Measurements from ENCODE around the gene CYP20A1. TPM values are rescaled to one million over a fixed set of nuclear protein-coding genes. Genes with fewer than 3 reads are reported as not detected.

The CYP20A1 gene
- total RNA-seq (ENCODE audit: low replicate concordance): 20.8 and 26.9 TPM in 2 replicates

DNA sequence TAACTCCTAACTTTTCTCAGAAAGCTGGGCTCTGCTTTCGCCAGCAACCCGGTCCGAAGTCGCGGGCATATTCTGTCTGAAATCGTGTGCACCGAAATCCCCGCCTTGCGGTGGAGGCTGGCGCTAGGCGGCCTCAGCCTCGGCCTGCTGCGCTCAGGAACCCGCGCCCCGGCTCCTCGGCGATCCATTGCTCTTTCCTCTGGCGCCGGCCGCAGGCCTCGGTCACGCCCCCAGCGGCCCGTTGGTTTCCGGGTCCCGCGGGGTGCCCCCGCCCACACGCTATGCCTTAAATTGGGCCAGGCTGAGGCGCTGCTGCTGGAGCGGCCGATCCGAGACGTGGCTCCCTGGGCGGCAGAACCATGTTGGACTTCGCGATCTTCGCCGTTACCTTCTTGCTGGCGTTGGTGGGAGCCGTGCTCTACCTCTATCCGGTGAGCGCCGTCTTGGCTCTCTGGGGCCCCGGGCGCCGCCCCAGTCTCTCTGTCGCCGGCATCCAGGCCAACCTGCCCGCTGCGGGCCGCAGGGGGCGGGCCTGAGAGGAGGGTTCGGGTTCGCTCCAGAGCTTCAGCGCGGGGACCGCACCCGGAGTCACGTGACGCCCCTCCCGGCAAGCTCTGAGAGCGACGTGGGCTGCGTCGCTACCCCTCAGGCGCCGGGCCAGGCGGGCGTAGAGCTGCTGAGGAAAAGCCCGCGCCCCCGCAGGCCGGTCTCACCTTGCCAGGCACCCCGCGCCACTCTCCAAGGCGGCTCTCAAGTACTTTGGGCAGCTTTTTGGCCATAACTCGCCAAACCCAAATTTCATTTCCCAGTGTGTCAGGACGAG, at the start of gene CYP20A1:
Gene CYP20A1, plus strand, starts transcription at position 315 of the 823 bp plus-strand sequence. Its CDS starts 45 bp downstream, at position 360.

GRCh38 chr2:203327901-203328759, 89.3 kb downstream of the CYP20A1 start, which contains the start of gene ABI2:
Gene ABI2 (plus strand): TSS chr2:203328394. CDS start chr2:203328515, 121 bp downstream.

Other genes starting within 250 kb of the CYP20A1 start
- 25.9 and 46.5 TPM in 2 replicates for gene NBEAL1, start 224.1 kb upstream of the CYP20A1 start, total RNA-seq (ENCODE audit: low replicate concordance)
- gene ABI2, start 89.4 kb downstream of the CYP20A1 start, total RNA-seq (ENCODE audit: low replicate concordance): 12.8 and 31.0 TPM in 2 replicates